GM21526 (cell line): ENCODE data around the gene PDK3.

ENCODE experiments used
- ATAC-seq: cut with Tn5 transposase; IDR thresholded peaks from one replicate; pipeline ENCODE4 v1.9.1; 2021; ENCODE audit warnings: moderate library complexity; ENCODE audit not compliant: unreplicated experiment, low FRiP score

PDK3 gene

DNA sequence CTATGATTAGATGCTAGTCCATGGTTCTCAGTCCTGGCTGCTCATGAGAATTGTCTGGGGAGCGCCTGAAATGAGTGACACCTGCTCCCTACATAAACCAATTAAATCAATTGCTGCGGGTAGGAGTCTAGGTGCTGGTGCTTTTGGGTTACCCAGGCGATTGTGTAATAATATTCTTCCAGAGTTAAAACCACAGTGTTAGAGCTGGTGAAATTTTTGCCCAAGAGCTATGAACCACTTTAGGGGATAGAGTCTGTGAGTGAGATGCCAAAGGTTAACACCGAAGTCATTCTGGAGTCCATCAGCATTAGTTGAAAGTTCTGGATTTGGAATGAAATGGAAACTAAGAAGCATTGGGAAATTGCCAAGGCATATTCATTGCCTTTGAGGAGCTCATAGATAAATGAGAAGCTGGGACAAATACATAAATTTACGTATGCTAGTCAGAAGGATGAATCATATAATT, 15.3 kb downstream of the PDK3 start:
- ATAC-seq: peak; percentile 37

DNA sequence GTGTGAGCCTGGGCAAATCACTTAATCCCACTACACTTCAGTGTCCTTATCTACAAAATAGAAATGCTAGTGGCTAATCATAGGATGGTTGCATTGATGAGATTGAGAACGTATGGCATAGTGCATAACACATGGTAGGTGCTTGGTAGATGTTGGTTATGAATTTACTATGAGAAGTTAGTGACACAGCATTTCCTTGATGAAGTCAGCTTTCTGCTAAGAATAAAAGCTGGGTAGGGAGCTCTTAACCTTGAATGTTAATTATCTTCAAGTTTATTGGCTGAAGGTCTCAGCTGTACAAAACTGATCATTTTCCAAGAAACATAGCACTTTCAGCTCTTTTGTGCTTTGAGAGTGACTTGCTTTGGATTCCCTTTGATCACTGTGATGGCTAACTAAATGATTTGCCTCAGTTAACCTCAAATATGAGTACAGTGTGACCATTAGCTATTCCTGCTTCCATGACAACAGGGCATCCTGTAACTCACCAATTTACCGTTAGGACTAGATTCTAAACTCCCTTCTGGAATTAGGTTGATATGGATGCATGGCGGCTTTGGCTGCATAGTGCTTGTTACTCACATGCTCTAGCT, 17.8 kb downstream of the PDK3 start:
- ATAC-seq: no peak

DNA sequence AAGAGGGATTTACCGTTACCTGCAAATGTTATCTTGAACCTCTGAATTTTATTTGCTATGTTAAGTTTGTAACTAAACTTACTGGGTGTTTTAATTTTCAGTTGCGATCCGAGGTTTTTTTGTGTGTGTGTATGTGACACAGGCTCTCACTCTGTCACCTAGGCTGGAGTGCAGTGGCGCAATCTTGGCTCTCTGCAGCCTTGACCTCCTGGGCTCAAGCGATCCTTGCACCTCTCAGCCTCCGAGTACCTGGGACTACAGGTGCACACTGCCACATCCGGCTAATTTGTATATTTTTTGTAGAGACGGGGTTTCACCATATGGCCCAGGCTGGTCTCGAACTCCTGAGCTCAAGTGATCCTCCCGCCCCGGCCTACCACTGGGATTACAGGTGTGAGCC, 18.5 kb downstream of the PDK3 start:
- no peak for ATAC-seq

GRCh38 chrX:24485323-24485722, 20.2 kb downstream of the PDK3 start:
- no peak for ATAC-seq

DNA sequence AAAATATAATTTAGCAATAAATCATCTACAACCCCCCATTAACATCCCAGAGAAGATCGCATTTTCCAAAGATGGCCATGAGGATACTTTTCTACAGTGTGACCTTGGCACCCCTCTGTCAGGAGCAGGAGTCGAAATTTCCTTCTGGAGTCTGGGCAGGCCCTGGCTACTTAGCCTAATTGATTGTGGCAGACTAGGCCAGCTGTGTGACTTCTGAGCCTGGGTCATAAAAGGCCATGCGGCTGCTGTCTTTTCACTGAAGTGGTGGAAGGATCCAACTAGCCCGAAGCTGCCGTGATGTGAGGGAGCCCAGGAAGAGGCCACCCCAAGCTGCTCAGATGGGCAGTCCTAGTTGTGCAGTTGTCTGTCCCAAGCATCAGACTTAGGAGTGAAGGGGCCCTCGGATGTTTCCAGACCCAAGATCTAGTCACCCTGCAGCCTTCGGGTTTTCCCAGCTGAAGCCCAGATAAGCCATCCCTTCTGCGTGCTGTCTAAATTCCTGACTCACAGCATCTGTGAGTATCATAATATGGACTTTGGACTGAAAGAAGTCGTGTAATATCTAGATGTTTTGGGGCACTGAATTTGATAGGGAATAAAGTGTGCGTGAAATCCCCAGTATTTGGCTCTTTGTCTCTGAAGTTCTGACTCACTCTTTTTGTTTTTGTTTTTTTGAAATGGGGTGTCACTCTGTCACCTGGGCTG, 21.0 kb downstream of the PDK3 start:
- ATAC-seq: no peak

- no peak for ATAC-seq
These were observed 22.5 kb downstream of the PDK3 start for GRCh38 chrX:24487571-24487970.

- ATAC-seq: no peak
These were observed 26.7 kb downstream of the PDK3 start for GRCh38 chrX:24491741-24492140.

DNA sequence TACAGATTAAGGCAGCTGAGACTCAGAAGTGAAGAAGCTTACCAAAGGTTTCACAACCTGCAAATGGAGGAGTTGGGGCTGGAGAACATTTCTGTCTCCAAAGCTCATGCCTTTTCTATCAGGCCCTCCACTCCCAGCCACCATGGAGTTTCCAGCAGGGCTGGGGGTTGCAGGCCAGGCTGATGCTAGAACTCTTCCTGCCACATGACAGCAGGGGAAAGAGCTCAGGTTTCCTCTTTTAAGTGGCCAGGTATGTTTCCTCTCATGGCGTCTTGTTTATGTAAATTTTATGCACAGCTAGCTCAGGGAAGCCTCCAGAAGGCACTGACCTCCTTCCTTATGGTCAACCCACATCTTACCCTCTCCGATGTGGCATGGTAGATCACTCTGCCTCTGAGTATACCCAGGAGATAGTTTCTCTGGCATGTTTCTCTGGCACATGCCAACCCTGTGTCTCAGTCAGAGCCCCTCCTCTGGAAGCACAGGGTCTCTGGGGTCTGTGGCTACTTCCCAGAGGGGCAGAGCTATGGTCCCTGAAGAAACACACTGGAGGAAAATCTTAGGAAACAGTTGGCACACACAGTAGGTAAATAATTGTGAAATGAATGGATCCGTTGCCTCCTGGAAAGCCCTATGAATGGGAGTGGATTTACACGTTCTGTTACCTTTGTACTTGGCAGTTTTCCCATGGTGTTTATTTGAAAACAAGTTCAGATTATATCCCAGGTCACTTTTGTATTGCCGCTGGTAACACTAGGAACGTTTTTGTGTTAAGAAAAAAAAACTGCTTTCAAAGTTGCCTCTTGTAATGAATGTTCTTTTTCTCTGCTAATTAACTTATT, 28.9 kb downstream of the PDK3 start:
- no peak for ATAC-seq

GRCh38 chrX:24494647-24495075, 29.6 kb downstream of the PDK3 start:
- no peak for ATAC-seq

- no peak for ATAC-seq
These were observed 30.6 kb downstream of the PDK3 start for GRCh38 chrX:24495700-24496099.

GRCh38 chrX:24498181-24498580, 33.1 kb downstream of the PDK3 start:
- no peak for ATAC-seq

DNA sequence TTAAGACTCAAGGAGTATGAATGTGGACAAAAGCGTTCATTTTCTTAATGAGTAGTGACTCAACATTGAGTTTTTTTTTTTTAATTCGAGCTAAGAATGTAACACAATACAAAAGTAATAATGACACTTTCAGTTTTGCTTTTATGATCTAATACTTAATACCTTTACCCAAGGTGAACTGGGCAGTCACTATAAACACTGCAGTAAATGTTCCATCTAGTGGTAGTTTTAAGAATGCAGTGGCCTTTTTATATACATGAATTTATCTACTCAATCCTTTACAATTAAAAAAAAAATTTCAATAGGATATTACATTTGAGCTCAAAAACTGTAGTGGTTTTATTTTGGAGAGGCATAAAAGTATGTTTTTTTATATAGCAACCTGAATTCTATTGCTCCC, 33.9 kb downstream of the PDK3 start:
- peak; percentile 61 for ATAC-seq

GRCh38 chrX:24506082-24506481, 41.0 kb downstream of the PDK3 start:
- no peak for ATAC-seq

- no peak for ATAC-seq
These were observed 43.3 kb downstream of the PDK3 start for GRCh38 chrX:24508375-24508774.

GRCh38 chrX:24513416-24513815, 48.3 kb downstream of the PDK3 start:
- peak; percentile 90 for ATAC-seq

GRCh38 chrX:24515447-24515846, 50.4 kb downstream of the PDK3 start:
- ATAC-seq: no peak

- no peak for ATAC-seq
These were observed 55.4 kb downstream of the PDK3 start for GRCh38 chrX:24520472-24520871.

GRCh38 chrX:24525455-24525854, 60.4 kb downstream of the PDK3 start:
- ATAC-seq: no peak

DNA sequence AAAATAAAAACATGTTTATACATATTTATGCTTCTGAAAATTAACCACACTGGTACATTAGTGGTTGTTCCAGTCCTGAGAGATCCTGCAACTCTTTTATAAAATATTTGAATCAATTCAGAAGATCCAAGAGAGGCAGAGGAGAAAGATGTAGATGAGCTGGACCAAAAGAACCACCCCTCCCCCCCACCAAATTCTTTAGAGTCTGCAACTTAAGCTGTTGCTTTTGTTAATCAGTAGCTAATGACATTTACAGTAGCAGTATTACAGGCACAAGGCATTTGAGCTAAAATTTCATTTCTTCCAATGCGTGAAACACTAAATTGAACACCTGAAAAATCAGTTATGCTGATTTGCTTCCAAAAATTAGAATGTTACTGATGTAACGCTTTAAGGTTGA, 61.5 kb downstream of the PDK3 start:
- no peak for ATAC-seq

GRCh38 chrX:24528605-24529004, 63.5 kb downstream of the PDK3 start:
- ATAC-seq: no peak

GRCh38 chrX:24536551-24536950, 71.5 kb downstream of the PDK3 start:
- no peak for ATAC-seq
